Stimulated activated naive CD8-positive, alpha-beta T cell treated with anti-CD3 and anti-CD28 coated beads, Interleukin-15, amount 100 ng/mL, for 72 hours (primary cell): Measurements from ENCODE around the gene KRT79.
"Not testable (repeated sequence)": the region's sequence is repeated elsewhere in the genome, so short reads cannot be mapped to it uniquely, and the experiment has no call there.

Experiments used
- ATAC-seq: fragments of 150-1000 bp; cut with Tn5 transposase; 2 replicates; pipeline ENCODE4 v1.10.0; 2021; ENCODE audit warnings: mild to moderate bottlenecking, moderate library complexity
- DNase-seq, 2 donors: peaks; one replicate each; pipeline ENCODE4 v3.0.0; 2021 to 2022
- H3K27ac Mint-ChIP-seq, 2 donors: one replicate each; pipeline ENCODE4 v1.8.0; 2022; ENCODE audit warnings: mild to moderate bottlenecking in 2 of 2, mixed read lengths in 2 of 2, moderate library complexity in 2 of 2
- H3K27me3 Mint-ChIP-seq: one replicate; pipeline ENCODE4 v1.8.0; 2022; ENCODE audit warnings: mixed read lengths
- H3K4me1 Mint-ChIP-seq: one replicate; pipeline ENCODE4 v1.8.0; 2022; ENCODE audit warnings: mild to moderate bottlenecking, mixed read lengths
- H3K4me3 Mint-ChIP-seq, 2 donors: one replicate each; pipeline ENCODE4 v1.8.0; 2022; ENCODE audit warnings: mild to moderate bottlenecking in 2 of 2, mixed read lengths in 2 of 2, moderate library complexity in 1 of 2
- H3K9me3 Mint-ChIP-seq, 2 donors: one replicate each; pipeline ENCODE4 v1.8.0; 2022; ENCODE audit warnings: mixed read lengths in 2 of 2

Gene KRT79

DNA sequence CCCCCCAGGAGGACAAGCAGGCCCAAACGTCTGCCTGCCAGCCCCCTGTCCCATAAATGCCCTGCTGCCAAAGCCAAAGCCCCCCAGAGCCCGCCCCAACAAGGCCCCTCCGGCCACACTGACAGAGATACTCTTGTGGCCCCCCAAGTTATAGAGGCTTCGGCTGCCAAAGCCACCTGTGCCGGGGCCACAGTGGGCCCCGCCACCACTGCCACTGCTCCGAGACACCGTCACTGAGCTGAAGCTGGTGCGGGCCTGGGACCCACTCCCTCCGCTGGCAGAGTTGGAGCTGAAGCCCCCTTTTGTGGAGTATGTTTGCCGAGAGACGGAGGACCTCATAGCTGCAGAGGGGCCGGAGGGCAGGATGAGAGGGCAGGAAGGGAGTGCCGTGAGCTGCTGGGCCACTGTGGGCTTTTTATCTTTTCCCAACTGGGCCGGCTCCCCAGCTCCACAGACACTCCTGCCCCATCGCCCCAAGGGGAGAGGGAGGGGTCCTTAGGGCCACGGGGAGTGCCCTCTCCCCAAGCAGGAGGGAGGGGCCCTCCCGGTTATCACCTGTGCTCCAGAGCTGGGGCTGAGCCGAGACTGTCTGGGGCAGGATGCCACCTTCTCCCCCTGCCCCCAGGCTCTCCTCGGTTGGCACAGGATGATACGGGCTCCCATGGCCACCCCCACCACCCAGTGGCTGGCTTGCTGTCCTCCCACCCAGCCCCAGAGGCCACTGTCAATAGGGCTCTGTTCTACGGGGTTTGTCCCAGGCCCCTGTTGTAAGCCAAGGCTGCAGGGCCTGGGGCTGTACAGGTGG, at the start of gene KRT79:
KRT79 (minus strand) TSS at position 390 of the 805 bp plus-strand sequence; CDS start at position 339, 51 bp downstream.
- no peaks in the 10 kb centered on the region for H3K27me3 Mint-ChIP-seq
- no peak for ATAC-seq
- no peak for DNase-seq
- peak within 1 kb of the TSS in 1 of 2 donors; percentile 79 for H3K4me3 Mint-ChIP-seq
- peak within 1 kb of the TSS; percentile 81 to 98 for H3K27ac Mint-ChIP-seq
- peaks cover 49% of the 10 kb centered on the region for H3K4me1 Mint-ChIP-seq
- H3K9me3 Mint-ChIP-seq, result no peaks in the 10 kb centered on the region

DNA sequence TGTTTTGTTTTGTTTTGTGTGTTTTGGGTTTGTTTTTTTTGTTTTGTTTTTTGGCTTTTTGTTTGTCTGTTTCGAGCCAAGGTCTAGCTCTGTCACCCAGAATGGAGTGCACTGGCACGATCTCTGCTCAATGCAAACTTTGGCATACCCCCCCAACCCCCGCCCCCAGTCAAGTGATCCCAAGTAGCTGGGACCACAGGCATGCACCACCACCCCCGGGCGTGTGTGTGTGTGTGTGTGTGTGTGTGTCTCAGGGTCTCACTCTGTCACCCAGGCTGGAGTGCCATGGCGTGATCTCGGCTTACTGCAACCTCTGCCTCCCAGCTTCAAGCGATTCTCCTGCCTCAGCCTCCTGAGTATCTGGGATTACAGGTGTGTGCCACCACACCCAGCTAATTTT, 46.4 kb upstream of the KRT79 start:
- not testable (repeated sequence) for ATAC-seq, H3K4me3 Mint-ChIP-seq, H3K9me3 Mint-ChIP-seq, H3K27ac Mint-ChIP-seq, DNase-seq
- H3K27me3 Mint-ChIP-seq, result peaks cover 19% of the 10 kb centered on the region
- H3K4me1 Mint-ChIP-seq, result peaks cover 18% of the 10 kb centered on the region

DNA sequence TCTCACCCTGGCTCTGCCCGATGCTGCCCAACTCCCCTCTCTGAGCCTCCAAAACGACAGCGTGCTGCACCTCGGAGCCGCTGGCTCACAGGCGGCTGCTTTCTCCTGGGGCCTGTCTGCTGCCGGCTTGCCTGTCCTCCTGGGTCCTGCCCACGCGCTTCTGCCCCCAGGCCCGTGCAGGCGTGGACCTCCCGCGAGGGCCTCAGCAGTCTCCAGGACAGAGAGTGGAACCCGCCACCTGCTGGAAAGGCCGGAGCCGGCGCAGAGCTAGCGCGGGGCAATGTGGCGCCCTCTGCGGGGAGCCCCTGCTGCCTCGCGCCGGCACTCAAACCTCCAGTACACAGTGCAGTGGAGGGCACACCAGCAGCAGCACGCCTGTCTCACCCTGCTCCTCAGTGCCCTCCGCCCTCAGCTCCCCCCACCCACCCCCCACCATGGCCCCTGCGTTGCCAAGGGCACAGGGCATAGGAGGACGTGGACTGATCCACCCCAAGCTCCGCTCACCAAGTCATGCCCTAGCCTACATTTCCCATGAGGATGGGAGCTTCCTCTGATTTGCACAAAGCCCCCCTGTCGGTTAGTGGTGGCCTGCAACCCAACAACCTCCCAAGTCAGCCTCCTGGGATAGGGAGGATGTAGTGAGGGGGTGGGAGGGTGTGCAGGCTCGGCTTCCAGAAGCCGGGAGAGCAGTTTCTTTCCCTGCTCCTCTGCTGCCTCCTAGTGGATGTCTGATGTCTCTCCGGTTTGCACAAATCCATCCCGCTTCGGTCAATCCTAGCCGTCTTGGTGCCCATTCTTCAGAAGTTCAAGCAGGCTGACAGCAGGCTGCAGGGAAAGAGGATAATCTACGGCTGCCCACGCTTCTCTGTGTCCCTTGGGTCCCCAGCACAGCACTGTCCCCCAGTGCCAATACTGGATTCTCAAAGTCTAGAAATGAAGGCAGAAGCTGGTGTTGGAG, 45.6 kb upstream of the KRT79 start:
- H3K27me3 Mint-ChIP-seq, result peaks cover 19% of the 10 kb centered on the region
- ATAC-seq (peak; percentile 95), DNase-seq (peak; percentile 75 to 78)
- H3K9me3 Mint-ChIP-seq, result no peaks in the 10 kb centered on the region
- H3K4me1 Mint-ChIP-seq, result peaks cover 22% of the 10 kb centered on the region
- H3K4me3 Mint-ChIP-seq, result peak overlapping the region; percentile 58 to 80
- peak overlapping the region in 1 of 2 donors; percentile 8 for H3K27ac Mint-ChIP-seq

DNA sequence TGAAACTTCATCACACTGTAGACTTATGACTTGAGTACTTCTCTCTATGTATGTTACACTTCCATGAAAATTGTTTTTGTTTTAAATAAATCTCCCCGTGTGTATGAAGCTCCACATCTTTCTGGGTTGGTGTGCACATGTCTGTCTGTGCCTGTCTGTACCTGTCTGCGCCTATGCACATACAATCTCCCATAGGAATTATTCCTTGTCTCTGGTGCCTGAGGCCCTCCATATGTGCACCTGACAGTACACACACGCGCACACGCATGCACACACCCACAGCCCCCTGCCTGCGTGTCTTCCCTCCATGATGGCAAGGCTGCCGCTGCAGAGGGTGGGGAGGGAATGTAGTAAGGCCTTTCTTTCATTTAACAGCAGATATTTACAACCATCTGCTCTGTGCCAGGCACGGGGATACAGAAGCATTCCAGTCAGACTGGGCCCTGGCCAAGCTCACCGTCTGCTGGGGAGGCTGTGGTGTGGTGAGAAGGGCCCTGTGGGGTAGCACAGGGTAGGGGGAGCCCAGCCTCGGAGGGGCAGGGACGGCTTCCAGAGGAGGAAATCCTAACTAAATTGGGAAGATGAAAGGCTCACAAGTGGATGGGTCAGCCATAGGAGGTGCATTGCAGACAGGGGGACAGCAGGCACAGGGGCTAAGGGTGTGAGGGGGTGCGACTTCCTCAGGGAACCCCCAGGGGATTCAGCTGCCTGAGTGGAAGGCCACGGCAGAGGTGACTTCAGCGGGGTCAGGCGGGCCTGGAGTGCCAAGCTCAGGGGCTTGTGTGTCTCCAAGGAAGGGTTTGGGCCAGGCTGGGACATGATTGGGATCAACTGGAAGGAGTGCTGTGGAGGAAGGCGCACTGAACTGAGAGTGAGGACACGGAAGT, 44.6 kb upstream of the KRT79 start:
- peak overlapping the region in 1 of 2 donors; percentile 61 for H3K4me3 Mint-ChIP-seq
- no peak for ATAC-seq

DNA sequence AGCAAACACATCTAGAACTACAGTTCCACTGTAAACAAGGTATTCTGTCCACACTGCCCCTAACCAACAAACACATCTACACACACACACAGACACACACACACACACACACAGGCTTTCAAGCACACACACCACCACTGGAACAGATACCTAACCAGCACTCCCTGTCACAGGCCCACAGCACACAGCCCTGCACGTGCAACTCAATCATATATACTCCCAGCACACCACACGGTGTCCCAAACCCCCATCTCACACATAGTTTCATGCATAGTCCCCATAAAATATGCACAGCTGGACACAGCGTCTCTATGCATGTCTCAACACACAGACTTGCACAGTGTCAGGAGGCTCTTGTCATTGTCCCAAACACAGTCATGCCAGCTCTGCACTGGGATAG, 43.1 kb upstream of the KRT79 start:
- H3K9me3 Mint-ChIP-seq, result no peaks in the 10 kb centered on the region
- peaks cover 37% of the 10 kb centered on the region for H3K4me1 Mint-ChIP-seq
- no peak overlapping the region for H3K27ac Mint-ChIP-seq
- no peak overlapping the region for H3K4me3 Mint-ChIP-seq
- no peak for DNase-seq
- no peak for ATAC-seq
- peaks cover 19% of the 10 kb centered on the region for H3K27me3 Mint-ChIP-seq

More for the DNA sequence above, 44.6 kb upstream of the KRT79 start:
- no peaks in the 10 kb centered on the region for H3K9me3 Mint-ChIP-seq
- H3K27ac Mint-ChIP-seq, result no peak overlapping the region
- peaks cover 19% of the 10 kb centered on the region for H3K27me3 Mint-ChIP-seq
- DNase-seq, result no peak
- H3K4me1 Mint-ChIP-seq, result peaks cover 31% of the 10 kb centered on the region

DNA sequence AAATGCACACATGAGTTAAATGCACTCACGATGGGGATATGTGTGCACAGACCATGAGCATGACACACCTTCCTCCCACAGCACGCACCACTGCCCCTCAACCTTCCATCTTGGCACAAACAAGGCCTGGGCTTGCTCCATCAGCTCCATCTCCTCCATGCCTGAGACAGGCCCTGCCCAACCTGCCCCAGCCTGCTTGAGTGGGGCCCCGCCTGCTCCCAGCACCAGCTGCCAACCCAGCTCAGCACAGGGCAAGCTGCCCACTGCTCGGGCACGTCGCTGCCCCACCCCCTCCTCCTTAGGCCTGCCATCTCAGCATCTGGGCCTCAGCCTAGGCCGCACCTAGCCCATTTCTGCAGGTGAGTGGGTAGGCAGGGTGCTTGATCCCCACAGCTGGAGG, 42.3 kb upstream of the KRT79 start:
- peaks cover 16% of the 10 kb centered on the region for H3K27me3 Mint-ChIP-seq
- H3K27ac Mint-ChIP-seq, result no peak overlapping the region
- H3K4me3 Mint-ChIP-seq, result no peak overlapping the region
- peaks cover 37% of the 10 kb centered on the region for H3K4me1 Mint-ChIP-seq
- H3K9me3 Mint-ChIP-seq, result no peaks in the 10 kb centered on the region
- no peak for DNase-seq
- ATAC-seq, result no peak

DNA sequence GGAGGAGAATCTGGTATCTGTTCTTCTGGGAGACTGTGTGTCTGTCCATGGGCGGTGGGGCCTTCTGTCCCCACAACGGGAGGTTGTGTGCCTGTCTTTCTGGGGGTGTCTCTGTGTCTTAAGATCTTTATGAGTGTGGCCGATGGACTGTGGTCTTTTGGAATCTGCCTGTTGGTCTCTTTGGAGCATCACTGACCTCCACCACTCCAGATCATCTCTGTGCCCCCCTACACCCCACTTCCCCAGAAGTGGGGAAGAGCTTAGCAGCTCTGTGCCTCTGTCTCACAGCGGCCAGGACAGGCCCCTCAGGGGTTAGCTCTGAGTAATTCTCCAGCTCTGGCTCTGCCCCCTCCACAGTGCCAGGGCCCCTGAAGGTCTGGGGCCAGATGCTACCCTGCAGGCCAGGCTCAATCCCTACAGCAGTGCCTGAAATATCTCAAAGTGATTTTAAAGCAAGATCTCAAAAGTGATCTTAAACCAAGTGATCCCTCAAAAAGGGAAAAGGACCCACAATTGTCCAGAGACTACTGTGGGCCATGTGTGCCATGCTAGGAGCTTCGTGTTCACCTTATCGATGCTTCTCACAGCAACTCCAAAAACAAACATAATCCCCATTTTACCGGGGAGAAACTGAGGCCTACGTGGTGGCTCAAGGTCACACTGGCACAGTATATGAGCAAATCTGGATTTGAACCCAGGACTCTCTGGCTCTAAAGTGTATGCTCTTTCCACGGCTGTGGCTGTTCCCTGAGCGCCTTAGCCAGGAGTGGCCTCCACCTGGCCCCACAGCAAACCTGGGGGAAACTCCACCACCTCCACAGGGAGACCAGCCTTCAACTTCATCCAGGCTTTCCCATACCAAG, 40.7 kb upstream of the KRT79 start:
- ATAC-seq, result no peak
- Mint-ChIP-seq H3K4me1 (peaks cover 44% of the 10 kb centered on the region), H3K27me3 (peaks cover 9% of the 10 kb centered on the region), H3K4me3 (peak overlapping the region; percentile 66 to 78), H3K27ac (peak overlapping the region in 1 of 2 donors; percentile 71), H3K9me3 (no peaks in the 10 kb centered on the region)
- DNase-seq, result no peak

DNA sequence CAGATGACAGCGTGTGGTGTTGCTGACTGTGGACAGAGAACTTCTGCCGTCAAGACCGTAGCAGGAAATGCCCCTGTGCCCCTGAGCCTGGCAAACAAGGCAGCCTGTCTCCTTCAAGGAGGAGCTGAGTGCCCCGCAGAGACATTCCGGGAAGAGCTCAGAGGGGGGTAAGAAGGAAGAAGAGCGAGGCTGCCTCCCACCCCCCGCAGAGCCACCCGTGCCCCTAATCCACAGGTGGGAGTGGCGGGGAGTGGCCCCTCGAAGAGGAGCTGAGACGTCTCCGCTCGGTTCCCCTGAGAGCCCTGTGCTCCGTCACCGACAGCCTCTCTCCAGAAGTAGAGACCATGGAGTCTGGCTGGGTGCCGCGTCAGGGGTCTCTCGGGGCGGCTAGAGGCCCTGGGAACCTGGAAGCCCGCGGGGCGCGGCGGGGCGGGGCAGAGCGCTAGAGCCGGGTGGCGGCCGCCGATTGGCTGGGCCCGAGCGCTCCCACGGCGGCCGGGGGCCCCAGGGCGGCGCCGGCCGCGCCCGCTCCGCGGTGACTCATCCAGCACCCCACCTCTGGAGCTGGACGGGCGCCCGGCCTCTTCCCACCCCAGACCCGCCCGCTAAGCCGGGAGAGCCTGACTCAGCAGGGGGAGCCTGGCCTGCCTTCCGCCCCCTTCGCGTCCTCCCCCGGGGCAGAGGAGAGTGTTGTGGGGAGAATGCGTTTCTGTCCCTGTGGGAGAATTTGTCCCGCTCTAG, 39.9 kb upstream of the KRT79 start:
- peak overlapping the region; percentile 38 to 89 for H3K27ac Mint-ChIP-seq
- H3K27me3 Mint-ChIP-seq, result peaks cover 7% of the 10 kb centered on the region
- DNase-seq, result peak; percentile 38 to 43
- H3K4me1 Mint-ChIP-seq, result peaks cover 36% of the 10 kb centered on the region
- H3K9me3 Mint-ChIP-seq, result no peaks in the 10 kb centered on the region
- ATAC-seq, result peak; percentile 63
- H3K4me3 Mint-ChIP-seq, result peak overlapping the region; percentile 66 to 81

DNA sequence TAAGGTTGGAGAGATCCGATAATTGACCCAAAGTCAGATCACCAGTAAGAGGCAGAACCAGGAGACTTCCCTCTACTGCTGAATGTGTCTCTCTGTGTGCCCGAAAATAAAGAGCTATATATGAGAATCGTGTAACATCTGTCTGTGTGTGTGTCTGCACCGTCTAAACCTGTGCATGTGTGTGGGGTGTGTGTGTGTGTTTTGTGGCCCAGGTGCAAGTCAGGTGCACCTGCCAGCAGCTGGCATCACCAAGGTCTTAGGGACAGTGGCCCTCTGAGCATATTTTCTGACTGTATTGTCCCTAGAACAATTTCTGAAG, 39.4 kb upstream of the KRT79 start:
- Mint-ChIP-seq H3K27me3 (peaks cover 1% of the 10 kb centered on the region), H3K27ac (peak overlapping the region; percentile 38 to 89), H3K9me3 (no peaks in the 10 kb centered on the region), H3K4me1 (peaks cover 31% of the 10 kb centered on the region), H3K4me3 (peak overlapping the region; percentile 64 to 81)
- ATAC-seq, result no peak
- DNase-seq, result no peak

DNA sequence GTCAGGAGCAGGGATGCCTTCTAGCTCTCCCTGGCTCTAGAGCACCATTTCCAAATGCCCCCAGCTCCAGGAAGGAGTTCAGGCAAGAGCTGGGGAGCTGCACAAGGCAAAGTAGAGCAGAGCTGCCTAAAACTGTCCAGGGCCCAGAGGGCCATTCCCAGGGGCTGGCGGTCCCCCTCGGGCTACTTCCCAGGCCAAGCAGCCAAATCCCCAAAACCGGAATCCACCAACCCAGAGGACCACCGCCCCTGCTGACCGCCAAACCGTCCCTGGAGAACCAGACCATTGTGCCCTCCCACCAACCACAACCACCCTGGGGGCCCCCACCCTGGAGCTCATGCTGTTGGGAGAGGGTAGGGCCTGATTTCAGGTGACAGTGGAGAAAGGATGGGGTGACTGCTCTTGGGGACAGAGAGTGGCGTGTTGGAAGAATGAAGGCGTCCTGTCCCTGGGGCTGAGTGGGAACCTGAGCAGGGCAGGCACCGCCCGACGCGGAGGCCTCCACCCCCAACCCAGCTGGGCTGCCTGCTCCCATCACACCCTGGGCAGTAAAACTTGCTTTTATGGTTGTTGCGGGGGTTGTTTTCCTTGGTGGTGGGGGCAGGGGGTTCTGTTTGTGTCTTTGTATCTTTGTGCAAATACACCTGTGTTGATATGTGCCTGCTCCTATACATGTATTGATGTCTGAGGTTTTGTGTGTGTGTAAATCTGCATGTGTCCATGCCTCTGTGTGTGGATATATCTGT, 38.7 kb upstream of the KRT79 start:
- Mint-ChIP-seq H3K4me1 (peaks cover 35% of the 10 kb centered on the region), H3K27ac (no peak overlapping the region), H3K9me3 (no peaks in the 10 kb centered on the region), H3K27me3 (no peaks in the 10 kb centered on the region), H3K4me3 (peak overlapping the region in 1 of 2 donors; percentile 64)
- DNase-seq (no peak), ATAC-seq (no peak)

DNA sequence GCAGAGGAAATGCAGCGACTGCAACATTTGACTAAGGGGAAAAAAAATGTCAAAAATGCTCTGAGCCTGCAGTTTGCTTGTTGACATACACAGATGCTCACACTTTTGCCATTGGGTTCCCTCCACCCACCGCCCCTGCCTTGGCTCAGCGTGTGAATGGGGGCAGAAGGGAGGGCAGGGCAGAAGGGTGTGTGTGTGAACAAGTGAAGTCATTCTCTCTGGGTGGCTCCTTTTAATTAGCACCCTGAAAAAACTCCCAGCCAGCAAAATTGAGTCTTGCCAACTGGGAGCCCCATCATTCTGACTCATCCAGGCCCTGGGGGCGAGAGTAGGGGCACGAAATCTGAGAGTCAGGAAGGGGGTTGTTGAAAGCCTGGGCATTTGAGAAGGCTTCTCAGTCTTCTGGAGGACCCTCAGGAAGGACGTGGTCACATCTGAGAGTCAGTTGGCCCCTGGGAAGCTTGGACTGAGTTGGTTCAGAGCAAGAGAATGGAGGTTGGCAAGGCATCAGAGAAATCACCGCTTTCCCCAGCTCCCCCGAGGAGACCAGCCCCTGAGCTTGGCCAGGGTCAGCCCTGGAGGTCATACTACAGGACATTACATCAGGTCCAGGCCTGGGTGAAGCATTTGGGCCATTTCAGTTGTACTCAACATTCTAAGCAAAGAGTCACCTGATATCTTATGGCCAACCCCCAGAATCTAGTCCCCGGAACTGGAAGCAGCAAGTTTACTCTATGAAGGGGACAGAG, 37.4 kb upstream of the KRT79 start:
- no peak overlapping the region for H3K4me3 Mint-ChIP-seq
- no peak overlapping the region for H3K27ac Mint-ChIP-seq
- H3K4me1 Mint-ChIP-seq, result peaks cover 47% of the 10 kb centered on the region
- DNase-seq (no peak), ATAC-seq (no peak)
- no peaks in the 10 kb centered on the region for H3K9me3 Mint-ChIP-seq
- H3K27me3 Mint-ChIP-seq, result no peaks in the 10 kb centered on the region

DNA sequence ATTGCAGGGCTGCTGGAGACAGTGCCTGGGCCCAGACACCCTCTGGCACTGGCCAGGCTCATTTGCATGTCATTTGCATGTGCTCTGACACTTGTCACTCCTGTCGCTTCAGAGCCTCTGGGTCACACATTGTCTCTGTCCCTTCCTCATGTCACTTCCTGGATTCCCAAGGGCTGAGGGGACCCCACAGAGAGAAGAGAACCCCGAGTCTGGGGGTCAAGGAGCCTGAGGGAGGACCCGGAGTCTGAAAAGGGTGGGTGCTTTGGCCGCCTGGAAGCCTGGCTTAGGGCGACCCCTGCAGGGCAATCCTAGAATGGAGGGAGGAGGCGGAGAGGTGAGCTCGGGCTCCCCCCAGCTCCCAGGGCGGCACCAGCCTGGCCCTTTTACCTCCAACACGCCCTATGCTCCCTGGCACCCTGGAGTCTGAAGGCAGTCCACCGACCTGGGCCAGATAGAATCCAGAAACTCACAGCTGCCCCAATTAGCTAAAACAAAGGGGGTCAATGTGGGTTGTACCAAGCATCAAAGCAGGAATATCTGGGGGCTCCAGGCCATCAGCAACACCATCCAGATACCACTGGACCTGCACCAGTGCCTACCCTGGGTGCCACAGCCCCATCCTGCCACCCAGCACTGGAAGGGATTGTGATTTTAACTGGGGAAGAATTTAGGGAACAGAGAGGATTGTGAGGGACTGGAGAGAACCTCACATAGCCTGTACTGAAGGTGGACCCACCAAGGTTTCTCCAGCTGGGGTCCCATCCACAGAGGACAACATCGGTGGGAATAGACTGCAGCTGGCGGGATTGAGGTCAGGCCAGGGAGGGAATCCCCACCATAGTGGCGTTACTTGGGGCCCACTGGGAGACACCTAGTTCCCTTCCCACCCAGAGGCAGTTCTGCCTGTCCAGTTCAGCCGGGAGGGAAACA, 36.5 kb upstream of the KRT79 start:
- peak; percentile 80 to 83 for DNase-seq
- Mint-ChIP-seq H3K4me1 (peaks cover 47% of the 10 kb centered on the region), H3K27me3 (no peaks in the 10 kb centered on the region), H3K27ac (no peak overlapping the region), H3K9me3 (no peaks in the 10 kb centered on the region), H3K4me3 (no peak overlapping the region)
- ATAC-seq, result peak; percentile 79
